ENCODE data around the gene ITGA3.

DNA sequence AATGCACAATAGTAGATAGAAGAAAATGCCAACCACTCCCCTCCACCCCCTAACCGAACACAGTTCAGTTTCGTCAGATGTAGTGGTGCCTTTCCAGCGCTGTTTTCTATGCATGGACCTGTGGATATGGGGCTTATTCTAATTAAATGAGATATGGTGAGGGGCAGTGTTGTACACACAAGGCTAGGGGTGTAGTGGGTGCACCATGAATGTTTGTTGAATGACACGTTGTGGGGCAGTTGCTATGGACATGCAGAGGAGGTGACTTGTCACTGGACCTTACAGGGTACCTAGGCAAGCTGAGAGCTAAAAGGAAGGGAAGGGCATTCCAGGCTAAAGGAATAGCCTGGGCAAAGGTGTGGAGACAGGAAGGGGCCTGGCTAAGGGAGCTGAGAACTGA lies 42.7 kb downstream of the ITGA3 start:
- TF ChIP-seq POLR2AphosphoS5 (IDR thresholded peaks at IDR 0.05; ENCODE audit: low read depth, low read length) = no peak
- TF ChIP-seq TAF1 (IDR thresholded peaks at IDR 0.05; ENCODE audit: low read depth, low read length) = no peak

Data from GM12891 (cell line).